ENCODE measurements around the gene BAX.
A peak's percentile ranks its signal among the peaks of the same experiment; 100 is the strongest.

Gene BAX

DNA sequence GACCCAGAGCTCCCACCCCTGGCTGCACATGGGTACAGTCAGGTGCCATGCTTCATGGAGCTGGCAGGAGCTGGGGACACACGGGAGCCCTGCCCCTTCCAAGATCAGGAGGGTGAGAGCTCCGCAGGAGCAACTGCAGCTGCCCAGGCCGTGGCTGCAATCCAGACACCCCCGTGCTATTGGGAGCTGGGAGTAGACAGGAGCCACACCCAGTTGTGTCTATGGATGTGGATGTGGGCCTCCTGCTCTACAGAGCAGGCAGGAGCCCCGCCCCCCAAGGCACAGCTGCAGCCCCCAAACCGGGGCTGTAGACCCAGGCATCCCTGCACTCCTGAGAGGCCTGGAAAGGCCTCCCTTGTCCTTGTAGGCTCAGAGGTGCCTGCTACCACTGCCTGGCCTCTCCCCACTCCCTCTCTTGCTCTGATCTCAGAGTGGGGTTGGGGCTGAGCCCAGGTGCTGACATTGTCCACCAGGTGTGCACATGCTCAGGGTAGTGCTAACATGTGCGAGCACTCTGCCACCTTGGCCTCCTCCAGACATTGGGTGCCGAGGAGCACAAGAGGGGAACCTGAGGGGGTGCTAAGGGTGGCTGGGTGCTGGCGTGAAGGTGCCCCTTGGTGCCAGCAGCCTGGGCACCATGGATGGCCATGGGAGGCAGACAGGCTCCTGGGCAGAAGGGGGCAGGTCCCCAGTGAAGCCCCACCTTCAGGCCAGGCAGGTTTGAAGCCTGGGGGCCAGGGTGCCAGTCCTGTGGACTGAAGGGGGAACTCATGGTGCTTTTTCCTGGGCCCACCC, 8.0 kb upstream of the BAX start:
- H3K9ac ChIP-seq (ENCODE audit: low read depth in 1 of 2, low read length in 2 of 2) = no peak overlapping the region
- H3K9me3 ChIP-seq (ENCODE audit: control insufficient read depth in 1 of 2, low read length in 2 of 2) = peaks cover 0 to 5% of the 10 kb centered on the region in 2 donors
- H3K27ac ChIP-seq (ENCODE audit: low read depth, low read length) = no peak overlapping the region

DNA sequence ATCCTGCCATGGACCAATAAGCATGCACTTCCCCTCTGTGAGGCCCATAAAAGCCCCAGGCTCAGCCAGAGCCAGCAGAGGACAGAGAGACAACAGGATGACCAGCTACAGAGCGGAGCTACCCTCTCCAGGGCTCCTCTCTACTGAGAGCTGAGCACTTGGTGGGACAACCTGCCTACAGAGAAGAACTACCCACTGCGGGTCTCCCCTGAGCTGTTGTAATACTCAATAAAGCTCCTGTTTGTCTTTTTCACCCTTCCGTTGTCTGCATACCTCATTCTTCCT, 7.5 kb upstream of the BAX start:
- Histone ChIP-seq H3K9me3 (ENCODE audit: control insufficient read depth in 1 of 2, low read length in 2 of 2) (peaks cover 0 to 5% of the 10 kb centered on the region in 2 donors), H3K4me3 (ENCODE audit: low read depth in 1 of 2, low read length in 2 of 2) (no peak overlapping the region), H3K27ac (ENCODE audit: low read depth, low read length) (no peak overlapping the region), H3K27me3 (ENCODE audit: control insufficient read depth in 1 of 2, insufficient read depth in 2 of 2, low read length in 2 of 2) (no peaks in the 10 kb centered on the region), H3K9ac (ENCODE audit: low read depth in 1 of 2, low read length in 2 of 2) (no peak overlapping the region), H3K36me3 (ENCODE audit: control insufficient read depth in 1 of 2, insufficient read depth in 2 of 2, low read length in 2 of 2) (peaks cover 0 to 2% of the 10 kb centered on the region in 2 donors), H3K4me1 (ENCODE audit: control insufficient read depth in 1 of 2, insufficient read depth in 2 of 2, low read length in 2 of 2) (no peaks in the 10 kb centered on the region)

More for the DNA sequence above, 8.0 kb upstream of the BAX start:
- H3K27me3 ChIP-seq (ENCODE audit: control insufficient read depth in 1 of 2, insufficient read depth in 2 of 2, low read length in 2 of 2) = no peaks in the 10 kb centered on the region
- H3K4me1 ChIP-seq (ENCODE audit: control insufficient read depth in 1 of 2, insufficient read depth in 2 of 2, low read length in 2 of 2) = no peaks in the 10 kb centered on the region
- no peak overlapping the region for H3K4me3 ChIP-seq (ENCODE audit: low read depth in 1 of 2, low read length in 2 of 2)
- H3K36me3 ChIP-seq (ENCODE audit: control insufficient read depth in 1 of 2, insufficient read depth in 2 of 2, low read length in 2 of 2) = peaks cover 0 to 2% of the 10 kb centered on the region in 2 donors

DNA sequence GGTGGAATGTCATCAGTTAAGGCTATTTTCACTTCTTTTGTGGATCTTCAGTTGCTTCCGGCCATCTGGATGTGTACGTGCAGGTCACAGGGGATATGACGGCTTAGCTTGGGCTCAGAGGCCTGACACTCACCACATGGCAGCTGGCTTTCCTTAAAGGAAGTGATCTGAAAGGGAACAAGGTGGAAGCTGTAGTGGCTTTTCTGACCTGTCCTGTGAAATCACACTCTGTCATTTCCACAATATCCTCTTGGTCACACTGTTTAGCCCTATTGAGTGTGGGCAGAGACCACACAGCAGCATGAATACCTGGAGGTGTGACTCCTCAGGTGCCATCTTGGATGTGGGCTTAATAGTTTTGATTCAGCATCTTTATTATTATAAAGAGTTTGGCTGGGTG, 4.5 kb upstream of the BAX start:
- Histone ChIP-seq H3K36me3 (ENCODE audit: control insufficient read depth in 1 of 2, insufficient read depth in 2 of 2, low read length in 2 of 2) (no peaks in the 10 kb centered on the region), H3K4me1 (ENCODE audit: control insufficient read depth in 1 of 2, insufficient read depth in 2 of 2, low read length in 2 of 2) (peaks cover 0 to 1% of the 10 kb centered on the region in 2 donors), H3K4me3 (ENCODE audit: low read depth in 1 of 2, low read length in 2 of 2) (no peak overlapping the region), H3K27ac (ENCODE audit: low read depth, low read length) (no peak overlapping the region), H3K9ac (ENCODE audit: low read depth in 1 of 2, low read length in 2 of 2) (no peak overlapping the region), H3K27me3 (ENCODE audit: control insufficient read depth in 1 of 2, insufficient read depth in 2 of 2, low read length in 2 of 2) (no peaks in the 10 kb centered on the region), H3K9me3 (ENCODE audit: control insufficient read depth in 1 of 2, low read length in 2 of 2) (peaks cover 0 to 5% of the 10 kb centered on the region in 2 donors)

DNA sequence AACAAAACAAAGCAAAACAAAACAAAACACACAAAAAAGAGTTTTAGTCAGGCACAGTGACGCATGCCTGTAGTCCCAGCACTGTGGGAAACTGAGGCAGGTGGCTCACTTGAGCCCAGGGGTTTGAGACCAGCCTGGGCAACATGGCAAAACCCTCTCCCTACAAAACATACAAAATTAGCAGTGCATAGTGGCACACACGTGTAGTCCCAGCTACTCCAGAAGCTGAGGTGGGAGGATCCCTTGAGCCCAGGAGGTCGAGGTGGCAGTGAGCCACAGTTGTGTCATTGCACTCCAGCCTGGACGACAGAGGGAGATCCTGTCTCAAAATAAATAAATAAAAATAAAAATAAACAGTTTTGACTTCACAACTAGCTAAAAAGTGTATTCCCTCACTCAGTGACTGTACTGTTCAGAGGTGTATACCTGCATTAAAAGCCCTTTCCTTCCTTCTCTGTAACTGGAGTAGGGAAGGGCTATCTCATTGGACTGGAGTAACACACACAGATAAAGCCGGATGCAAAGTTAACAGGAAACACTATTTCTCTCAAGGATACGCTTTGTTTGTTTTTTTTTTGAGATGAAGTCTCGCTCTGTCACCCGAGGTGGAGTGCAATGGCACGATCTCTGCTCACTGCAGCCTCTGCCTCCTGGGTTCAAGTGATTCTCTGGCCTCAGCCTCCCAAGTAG, 3.7 kb upstream of the BAX start:
- Histone ChIP-seq H3K4me1 (ENCODE audit: control insufficient read depth in 1 of 2, insufficient read depth in 2 of 2, low read length in 2 of 2) (peaks cover 8 to 9% of the 10 kb centered on the region in 2 donors), H3K9ac (ENCODE audit: low read depth in 1 of 2, low read length in 2 of 2) (no peak overlapping the region), H3K36me3 (ENCODE audit: control insufficient read depth in 1 of 2, insufficient read depth in 2 of 2, low read length in 2 of 2) (peaks cover 0 to 5% of the 10 kb centered on the region in 2 donors), H3K4me3 (ENCODE audit: low read depth in 1 of 2, low read length in 2 of 2) (no peak overlapping the region), H3K27me3 (ENCODE audit: control insufficient read depth in 1 of 2, insufficient read depth in 2 of 2, low read length in 2 of 2) (no peaks in the 10 kb centered on the region), H3K27ac (ENCODE audit: low read depth, low read length) (no peak overlapping the region), H3K9me3 (ENCODE audit: control insufficient read depth in 1 of 2, low read length in 2 of 2) (peaks cover 0 to 5% of the 10 kb centered on the region in 2 donors)

DNA sequence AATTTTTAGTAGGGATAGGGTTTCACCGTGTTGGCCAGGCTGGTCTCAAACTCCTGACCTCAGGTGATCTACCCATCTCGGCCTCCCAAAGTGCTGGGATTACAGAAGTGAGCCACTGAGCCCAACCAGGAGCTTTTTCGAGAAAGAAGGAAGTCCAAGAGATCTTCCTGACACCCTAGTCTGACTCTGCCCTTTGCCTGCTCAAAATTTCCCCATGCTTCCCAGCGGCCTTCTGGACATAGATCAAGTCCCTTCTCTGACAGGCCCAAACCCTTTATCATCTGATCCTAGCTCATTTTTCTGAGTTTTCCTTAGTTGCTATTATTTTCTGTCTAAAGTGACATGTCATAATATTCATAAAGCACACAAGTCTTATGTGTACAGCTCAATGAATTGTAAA, 1.5 kb upstream of the BAX start:
- Histone ChIP-seq H3K27ac (ENCODE audit: low read depth, low read length) (no peak overlapping the region), H3K27me3 (ENCODE audit: control insufficient read depth in 1 of 2, insufficient read depth in 2 of 2, low read length in 2 of 2) (no peaks in the 10 kb centered on the region), H3K9ac (ENCODE audit: low read depth in 1 of 2, low read length in 2 of 2) (no peak overlapping the region), H3K36me3 (ENCODE audit: control insufficient read depth in 1 of 2, insufficient read depth in 2 of 2, low read length in 2 of 2) (peaks cover 0 to 7% of the 10 kb centered on the region in 2 donors), H3K4me3 (ENCODE audit: low read depth in 1 of 2, low read length in 2 of 2) (no peak overlapping the region), H3K4me1 (ENCODE audit: control insufficient read depth in 1 of 2, insufficient read depth in 2 of 2, low read length in 2 of 2) (peaks cover 12 to 14% of the 10 kb centered on the region in 2 donors), H3K9me3 (ENCODE audit: control insufficient read depth in 1 of 2, low read length in 2 of 2) (no peaks in the 10 kb centered on the region)

DNA sequence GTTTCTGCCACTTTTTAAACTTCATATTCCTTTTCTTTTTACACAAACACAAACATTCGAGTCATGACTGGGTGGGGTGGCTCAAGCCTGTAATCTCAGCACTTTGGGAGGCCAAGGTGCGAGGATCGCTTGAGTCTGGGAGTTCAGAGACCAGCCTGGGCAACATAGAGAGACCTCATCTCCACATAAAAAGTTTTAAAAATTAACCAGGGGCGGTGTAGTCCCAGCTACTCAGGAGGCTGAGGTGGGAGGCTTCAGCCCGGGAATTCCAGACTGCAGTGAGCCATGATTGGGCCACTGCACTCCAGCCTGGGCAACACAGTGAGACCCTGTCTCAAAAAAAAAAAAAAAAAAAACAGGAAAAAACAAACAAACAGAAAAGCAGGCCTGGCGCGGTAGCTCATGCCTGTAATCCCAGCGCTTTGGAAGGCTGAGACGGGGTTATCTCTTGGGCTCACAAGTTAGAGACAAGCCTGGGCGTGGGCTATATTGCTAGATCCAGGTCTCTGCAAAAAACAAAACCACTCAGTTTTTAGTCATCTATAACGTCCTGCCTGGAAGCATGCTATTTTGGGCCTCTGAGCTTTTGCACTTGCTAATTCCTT, 583 bp upstream of the BAX start:
- Histone ChIP-seq H3K36me3 (ENCODE audit: control insufficient read depth in 1 of 2, insufficient read depth in 2 of 2, low read length in 2 of 2) (peaks cover 0 to 7% of the 10 kb centered on the region in 2 donors), H3K9me3 (ENCODE audit: control insufficient read depth in 1 of 2, low read length in 2 of 2) (no peaks in the 10 kb centered on the region), H3K4me1 (ENCODE audit: control insufficient read depth in 1 of 2, insufficient read depth in 2 of 2, low read length in 2 of 2) (peaks cover 12 to 14% of the 10 kb centered on the region in 2 donors), H3K4me3 (ENCODE audit: low read depth in 1 of 2, low read length in 2 of 2) (peak overlapping the region; percentile 87 to 89), H3K27ac (ENCODE audit: low read depth, low read length) (peak overlapping the region; percentile 28), H3K27me3 (ENCODE audit: control insufficient read depth in 1 of 2, insufficient read depth in 2 of 2, low read length in 2 of 2) (no peaks in the 10 kb centered on the region), H3K9ac (ENCODE audit: low read depth in 1 of 2, low read length in 2 of 2) (peak overlapping the region; percentile 1 to 20)

DNA sequence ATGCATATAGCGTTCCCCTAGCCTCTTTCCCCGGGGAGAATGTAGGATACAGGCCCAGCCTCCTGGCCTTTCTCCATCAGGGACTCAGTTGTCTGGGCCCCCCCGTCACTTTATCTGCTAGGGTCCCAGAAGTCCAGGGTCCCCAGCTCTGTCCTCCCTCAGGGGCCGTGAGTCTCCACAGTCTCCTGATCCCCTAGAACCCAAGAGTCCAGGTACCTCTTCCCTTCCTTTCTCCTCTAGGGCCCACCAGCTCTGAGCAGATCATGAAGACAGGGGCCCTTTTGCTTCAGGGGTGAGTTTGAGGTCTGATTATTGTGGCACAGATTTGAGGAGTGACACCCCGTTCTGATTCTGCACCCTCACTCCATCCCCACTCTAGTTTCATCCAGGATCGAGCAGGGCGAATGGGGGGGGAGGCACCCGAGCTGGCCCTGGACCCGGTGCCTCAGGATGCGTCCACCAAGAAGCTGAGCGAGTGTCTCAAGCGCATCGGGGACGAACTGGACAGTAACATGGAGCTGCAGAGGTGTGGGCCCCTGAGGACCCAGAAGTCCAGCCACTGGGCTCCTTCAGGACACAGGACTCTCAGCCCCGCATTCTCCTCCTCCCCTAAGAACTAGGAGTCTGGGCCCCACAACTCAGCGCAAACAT, 758 bp downstream of the BAX start:
- peak overlapping the region; percentile 74 for H3K27ac ChIP-seq (ENCODE audit: low read depth, low read length)

DNA sequence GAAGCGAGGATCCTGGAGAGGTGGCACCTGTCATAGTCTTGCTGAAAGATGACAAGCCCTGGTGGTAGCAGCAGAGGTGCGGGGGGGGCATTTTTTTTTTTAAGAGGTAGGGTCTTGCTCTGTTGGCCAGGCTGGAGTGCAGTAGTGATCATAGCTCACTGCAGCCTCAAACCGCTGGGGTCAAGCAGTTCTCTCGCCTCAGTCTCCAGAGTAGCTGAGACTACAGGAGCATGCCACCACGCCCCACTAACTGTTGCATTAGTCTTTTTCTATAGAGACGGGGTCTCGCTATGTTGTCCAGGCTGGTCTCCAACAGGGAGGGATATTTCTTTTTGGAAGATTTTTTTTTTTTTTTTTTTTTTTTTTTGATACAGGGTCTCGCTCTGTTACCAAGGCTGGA, 3.3 kb downstream of the BAX start:
- no peaks in the 10 kb centered on the region for H3K27me3 ChIP-seq (ENCODE audit: control insufficient read depth in 1 of 2, insufficient read depth in 2 of 2, low read length in 2 of 2)
- H3K9me3 ChIP-seq (ENCODE audit: control insufficient read depth in 1 of 2, low read length in 2 of 2) = no peaks in the 10 kb centered on the region
- H3K9ac ChIP-seq (ENCODE audit: low read depth in 1 of 2, low read length in 2 of 2) = no peak overlapping the region
- no peak overlapping the region for H3K27ac ChIP-seq (ENCODE audit: low read depth, low read length)
- H3K4me1 ChIP-seq (ENCODE audit: control insufficient read depth in 1 of 2, insufficient read depth in 2 of 2, low read length in 2 of 2) = peaks cover 27 to 35% of the 10 kb centered on the region in 2 donors
- H3K4me3 ChIP-seq (ENCODE audit: low read depth in 1 of 2, low read length in 2 of 2) = no peak overlapping the region
- H3K36me3 ChIP-seq (ENCODE audit: control insufficient read depth in 1 of 2, insufficient read depth in 2 of 2, low read length in 2 of 2) = peaks cover 0 to 7% of the 10 kb centered on the region in 2 donors

More for the DNA sequence above, 758 bp downstream of the BAX start:
- Histone ChIP-seq H3K27me3 (ENCODE audit: control insufficient read depth in 1 of 2, insufficient read depth in 2 of 2, low read length in 2 of 2) (no peaks in the 10 kb centered on the region), H3K4me1 (ENCODE audit: control insufficient read depth in 1 of 2, insufficient read depth in 2 of 2, low read length in 2 of 2) (peaks cover 12 to 18% of the 10 kb centered on the region in 2 donors), H3K9me3 (ENCODE audit: control insufficient read depth in 1 of 2, low read length in 2 of 2) (no peaks in the 10 kb centered on the region), H3K36me3 (ENCODE audit: control insufficient read depth in 1 of 2, insufficient read depth in 2 of 2, low read length in 2 of 2) (peaks cover 0 to 7% of the 10 kb centered on the region in 2 donors), H3K4me3 (ENCODE audit: low read depth in 1 of 2, low read length in 2 of 2) (peak overlapping the region; percentile 87 to 89), H3K9ac (ENCODE audit: low read depth in 1 of 2, low read length in 2 of 2) (peak overlapping the region; percentile 94 to 98)

DNA sequence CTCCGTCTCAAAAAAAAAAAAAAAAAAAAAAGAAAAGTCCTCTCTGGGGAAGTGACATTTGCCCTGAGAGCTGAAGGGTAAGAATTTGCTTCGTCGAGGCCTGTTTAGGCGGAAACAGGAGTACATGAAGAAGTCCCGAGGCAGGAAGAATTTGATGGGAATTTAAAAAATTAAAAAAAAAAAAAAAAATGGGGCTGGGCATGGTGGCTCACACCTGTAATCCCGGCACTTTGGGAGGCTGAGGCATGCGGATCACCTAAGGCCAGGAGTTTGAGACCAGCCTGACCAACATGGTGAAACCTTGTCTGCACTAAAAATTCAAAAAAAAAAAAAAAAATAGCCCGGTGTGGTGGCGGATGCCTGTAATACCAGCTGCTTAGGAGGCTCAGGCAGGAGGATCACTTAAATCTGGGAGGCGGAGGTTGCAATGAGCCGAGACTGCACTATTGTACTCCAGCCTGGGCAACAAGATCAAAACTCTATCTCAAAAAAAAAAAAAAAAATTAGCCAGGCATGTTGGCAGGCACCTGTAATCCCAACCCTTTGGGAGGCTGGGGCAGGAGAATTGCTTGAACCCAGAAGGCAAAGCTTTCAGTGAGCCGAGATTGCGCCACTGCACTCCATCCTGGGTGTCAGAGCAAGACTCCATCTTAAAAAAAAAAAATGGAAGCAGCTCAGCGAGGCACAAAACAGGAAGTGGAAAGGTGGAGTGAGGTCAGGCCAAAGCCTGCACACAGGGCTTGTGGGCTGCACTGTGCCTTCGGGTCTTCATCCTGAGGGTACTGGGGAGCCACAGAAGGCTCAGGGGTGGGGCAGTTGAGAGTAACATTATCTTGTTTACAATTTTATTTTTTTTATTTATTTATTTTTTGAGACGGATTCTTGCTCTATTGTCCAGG, 4.9 kb downstream of the BAX start:
- H3K36me3 ChIP-seq (ENCODE audit: control insufficient read depth in 1 of 2, insufficient read depth in 2 of 2, low read length in 2 of 2) = peaks cover 0 to 7% of the 10 kb centered on the region in 2 donors
- H3K27ac ChIP-seq (ENCODE audit: low read depth, low read length) = no peak overlapping the region
- no peaks in the 10 kb centered on the region for H3K9me3 ChIP-seq (ENCODE audit: control insufficient read depth in 1 of 2, low read length in 2 of 2)
- peaks cover 35 to 50% of the 10 kb centered on the region in 2 donors for H3K4me1 ChIP-seq (ENCODE audit: control insufficient read depth in 1 of 2, insufficient read depth in 2 of 2, low read length in 2 of 2)
- H3K27me3 ChIP-seq (ENCODE audit: control insufficient read depth in 1 of 2, insufficient read depth in 2 of 2, low read length in 2 of 2) = no peaks in the 10 kb centered on the region
- H3K9ac ChIP-seq (ENCODE audit: low read depth in 1 of 2, low read length in 2 of 2) = peak overlapping the region in 1 of 2 donors; percentile 18
- H3K4me3 ChIP-seq (ENCODE audit: low read depth in 1 of 2, low read length in 2 of 2) = no peak overlapping the region
